NCI-H146 treated with DMSO at 0.1 percent for 48 hours (cell line): ENCODE measurements around the gene ZNF80.
"Not testable (repeated sequence)": the region's sequence is repeated elsewhere in the genome, so short reads cannot be mapped to it uniquely, and the experiment has no call there.

Experiments used
- DNase-seq: peaks from one replicate; lab custom pipeline; 2025; ENCODE audit not compliant: unreplicated experiment; lab: John Stamatoyannopoulos, UW

Gene ZNF80

DNA sequence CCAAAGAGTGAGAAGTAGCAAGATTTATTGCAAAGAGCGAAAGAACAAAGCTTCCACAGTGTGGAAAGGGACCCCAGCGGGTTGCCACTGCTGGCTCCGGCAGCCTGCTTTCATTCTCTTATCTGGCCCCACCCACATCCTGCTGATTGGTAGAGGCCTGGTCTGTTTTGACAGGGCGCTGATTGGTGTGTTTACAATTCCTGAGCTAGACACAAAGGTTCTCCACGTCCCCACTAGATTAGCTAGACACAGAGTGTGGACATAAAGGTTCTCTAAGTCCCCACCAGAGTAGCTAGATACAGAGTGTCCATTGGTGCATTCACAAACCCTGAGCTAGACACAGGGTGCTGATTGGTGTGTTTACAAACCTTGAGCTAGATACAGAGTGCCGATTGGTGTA, at the start of gene ZNF80:
TSS of gene ZNF80 (minus strand) at position 101 of the 400 bp plus-strand sequence. CDS start 504 bp downstream, outside the sequence.
- DNase-seq, result not testable (repeated sequence)

DNA sequence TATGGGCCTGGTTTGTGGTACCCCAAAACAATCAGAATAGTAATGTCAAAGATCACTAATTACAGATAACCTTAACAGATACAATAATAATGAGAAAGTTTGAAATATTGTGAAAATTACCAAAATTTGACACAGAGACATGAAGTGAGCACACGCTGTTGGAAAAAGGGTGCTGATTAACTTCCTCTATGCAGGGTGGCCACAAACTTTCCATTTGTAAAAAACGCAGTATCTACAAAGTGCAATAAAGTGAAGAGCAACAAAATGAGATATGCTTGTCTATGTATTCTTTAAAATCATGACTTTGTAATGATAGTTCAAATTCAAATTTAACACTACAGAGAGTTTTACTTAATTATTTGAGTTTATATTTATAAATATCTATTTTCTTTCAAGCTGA, 48.9 kb upstream of the ZNF80 start:
- DNase-seq, result no peak

DNA sequence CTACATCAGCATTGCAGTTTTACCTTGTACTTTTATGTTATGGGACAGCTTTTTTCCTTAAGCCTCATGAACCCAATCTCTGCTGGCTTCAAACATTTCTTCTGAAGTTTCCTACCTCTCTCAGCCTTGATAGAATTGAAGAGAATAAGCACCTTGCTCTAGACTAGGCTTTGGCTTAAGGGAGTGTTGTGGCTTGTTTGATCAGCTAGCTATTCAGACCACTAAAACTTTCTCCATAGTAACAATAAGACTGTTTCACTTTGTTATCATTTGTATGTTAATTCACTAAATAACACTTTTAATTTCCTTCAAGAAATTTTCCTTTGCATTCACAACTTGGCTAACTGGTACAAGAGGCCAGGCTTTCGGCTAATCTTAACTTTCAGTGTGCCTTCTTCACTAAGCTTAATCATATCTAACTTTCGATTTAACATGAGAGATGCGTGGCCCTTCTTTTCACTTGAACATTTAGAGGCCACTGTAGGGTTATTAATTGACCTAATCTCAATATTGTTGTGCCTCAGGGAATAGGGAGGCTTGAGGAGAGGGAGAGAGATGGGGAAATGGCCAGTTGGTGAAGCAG, 48.4 kb upstream of the ZNF80 start:
- DNase-seq, result no peak

DNA sequence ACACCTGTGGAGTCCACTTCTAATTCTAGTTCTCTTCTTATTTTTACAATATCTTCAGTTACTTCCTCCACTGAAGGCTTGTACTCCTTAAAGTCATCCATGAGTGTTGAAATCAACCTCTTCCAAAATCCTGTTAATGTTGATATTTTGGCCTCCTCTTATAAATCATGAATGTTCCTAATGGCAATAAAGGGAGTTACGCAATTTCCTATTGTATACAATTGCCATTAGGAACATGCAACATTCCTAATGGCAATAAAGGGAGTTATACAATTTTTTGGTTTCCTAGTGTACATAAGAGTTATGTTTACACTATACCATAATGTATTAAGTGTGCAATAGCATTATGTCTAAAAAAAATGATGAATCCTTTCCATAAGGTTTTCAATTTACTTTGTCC, 47.3 kb upstream of the ZNF80 start:
- DNase-seq, result no peak

DNA sequence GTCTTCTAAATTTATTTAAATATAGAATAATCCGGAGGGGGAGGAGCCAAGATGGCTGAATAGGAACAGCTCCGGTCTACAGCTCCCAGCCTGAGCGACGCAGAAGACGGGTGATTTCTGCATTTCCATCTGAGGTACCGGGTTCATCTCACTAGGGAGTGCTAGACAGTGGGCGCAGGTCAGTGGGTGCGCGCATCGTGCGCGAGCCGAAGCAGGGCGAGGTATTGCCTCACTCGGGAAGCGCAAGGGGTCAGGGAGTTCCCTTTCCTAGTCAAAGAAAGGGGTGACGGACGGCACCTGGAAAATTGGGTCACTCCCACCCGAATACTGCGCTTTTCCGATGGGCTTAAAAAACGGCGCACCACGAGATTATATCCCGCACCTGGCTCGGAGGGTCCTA, 39.5 kb upstream of the ZNF80 start:
- DNase-seq, result not testable (repeated sequence)

DNA sequence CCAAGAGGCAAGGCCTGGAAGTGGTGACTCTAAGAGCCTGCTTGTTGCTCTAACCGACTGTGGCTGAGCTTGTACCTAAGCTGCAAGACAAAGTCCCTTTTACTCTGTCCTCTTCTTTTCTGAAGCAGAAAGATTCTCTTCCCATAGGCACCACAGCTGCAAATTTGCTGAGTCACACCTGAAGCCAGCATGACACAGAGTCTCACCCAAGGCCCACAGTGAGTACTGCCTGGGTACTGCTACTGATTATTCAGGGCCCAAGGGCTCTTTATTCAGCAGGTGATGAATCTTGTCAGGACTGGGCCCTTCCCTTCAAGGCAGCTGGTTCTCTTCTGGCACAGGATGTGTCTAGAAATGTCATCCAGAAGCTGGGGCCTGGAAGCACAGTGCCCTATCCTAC, 37.6 kb upstream of the ZNF80 start:
- DNase-seq, result no peak

DNA sequence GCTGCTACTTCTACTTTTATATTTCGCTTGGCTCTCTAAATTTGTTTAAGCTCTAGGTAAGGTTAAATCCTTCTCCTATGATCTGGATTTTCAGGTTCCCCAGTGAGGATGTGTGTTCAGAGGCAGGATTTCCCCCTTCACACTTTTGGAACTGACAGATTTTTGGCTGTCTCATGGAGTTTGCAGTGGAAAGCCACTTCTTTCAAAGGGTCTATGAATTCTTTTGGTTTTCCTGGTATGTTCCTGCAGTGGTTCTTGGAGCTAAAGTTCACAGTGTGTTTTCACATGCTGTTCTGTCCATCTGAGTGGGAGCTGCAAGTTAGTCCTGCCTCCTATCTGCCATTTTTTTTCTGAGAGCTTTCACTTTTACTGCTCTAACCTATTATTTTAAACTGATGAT, 34.9 kb upstream of the ZNF80 start:
- DNase-seq, result no peak

DNA sequence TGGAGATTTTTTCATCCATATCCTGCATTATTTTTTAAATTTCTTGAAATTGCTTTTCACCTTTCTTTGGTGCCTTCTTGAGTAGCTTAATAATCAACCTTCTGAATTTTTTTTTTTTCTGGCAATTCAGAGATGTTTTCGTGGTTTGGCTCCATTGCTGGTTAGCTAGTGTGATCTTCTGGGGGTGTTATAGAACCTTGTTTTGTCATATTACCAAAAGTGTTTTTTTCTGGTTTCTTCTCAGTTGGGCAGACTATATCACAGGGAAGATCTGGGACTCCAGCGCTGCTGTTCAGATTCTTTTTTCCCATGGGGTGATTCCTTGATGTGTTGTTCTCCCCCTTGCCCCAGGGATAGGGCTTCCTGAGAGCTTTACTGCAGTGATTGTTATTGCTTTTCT, 32.6 kb upstream of the ZNF80 start:
- no peak for DNase-seq

DNA sequence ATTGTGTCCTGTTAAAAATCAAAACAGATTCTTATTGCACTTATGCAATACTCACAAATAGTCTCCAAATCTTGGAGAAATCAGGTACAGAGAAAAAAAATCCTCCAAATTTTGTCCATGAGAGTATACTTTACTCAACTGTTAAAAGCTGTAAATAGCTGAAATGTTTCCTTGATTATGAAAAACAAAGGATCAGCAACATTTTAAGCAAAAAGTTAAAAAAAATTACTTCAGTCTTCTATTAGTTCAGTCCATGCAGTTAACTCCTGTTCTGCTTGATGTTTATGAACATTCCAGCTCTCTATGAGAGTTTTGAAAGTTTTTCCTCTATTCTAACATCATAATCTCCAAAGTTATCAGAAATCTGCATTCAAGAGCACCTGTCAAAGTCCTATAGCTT, 22.8 kb upstream of the ZNF80 start:
- no peak for DNase-seq

DNA sequence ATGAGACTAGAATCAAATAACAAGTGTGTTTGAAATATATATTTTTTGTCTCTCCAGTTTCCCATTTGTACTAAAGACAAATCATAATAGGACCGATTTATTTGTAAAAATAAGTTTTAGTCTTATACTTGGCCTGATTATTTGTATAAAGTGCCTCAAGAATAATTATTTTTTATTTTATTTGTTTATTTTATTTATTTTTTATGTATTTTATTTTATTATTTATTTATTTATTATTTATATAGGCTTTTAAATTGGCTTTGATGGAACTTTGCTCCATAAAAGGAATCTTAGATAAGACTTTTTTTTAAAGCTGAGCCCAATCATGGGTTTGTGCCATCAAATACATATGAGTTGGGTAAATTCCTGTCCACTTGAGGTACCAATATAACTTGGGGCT, 22.2 kb upstream of the ZNF80 start:
- DNase-seq, result no peak

DNA sequence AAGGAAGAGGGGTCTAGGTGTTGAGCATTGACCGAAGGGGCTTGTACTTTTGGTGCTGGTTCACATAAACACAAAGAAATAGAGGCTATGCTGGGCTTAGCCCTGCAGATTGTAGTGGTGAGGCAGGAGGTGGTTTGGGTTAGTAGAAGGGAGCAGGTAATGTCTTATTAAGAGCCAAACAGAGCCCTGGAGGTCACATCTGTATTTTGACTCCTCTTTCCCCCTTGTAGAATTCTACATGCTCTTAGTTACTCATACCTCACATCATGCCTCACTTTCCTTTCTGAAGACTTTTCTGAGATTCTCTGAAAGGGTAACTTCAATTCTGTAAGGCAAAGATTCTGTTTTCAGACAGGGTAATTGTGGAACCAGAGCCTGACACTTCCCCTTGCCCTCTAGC, 16.1 kb upstream of the ZNF80 start:
- no peak for DNase-seq

DNA sequence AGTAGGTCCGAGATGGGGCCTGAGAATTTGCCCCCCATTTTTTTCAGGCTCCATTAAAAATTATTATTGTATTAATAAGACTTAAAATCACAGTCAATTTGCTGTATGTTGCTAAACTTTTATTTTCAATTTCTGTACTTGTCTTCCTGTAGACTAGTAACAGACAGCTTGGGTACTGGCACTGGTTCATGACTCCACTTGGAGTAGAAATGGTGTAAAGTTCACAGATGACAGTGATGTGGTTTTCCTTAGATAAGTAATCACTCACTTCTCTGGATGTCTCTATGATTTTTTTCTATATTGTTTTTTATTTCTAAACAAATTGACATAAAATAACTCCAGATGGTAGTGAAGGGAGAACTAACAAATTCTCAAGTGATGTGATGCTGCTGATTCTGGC, 15.6 kb upstream of the ZNF80 start:
- DNase-seq, result no peak

DNA sequence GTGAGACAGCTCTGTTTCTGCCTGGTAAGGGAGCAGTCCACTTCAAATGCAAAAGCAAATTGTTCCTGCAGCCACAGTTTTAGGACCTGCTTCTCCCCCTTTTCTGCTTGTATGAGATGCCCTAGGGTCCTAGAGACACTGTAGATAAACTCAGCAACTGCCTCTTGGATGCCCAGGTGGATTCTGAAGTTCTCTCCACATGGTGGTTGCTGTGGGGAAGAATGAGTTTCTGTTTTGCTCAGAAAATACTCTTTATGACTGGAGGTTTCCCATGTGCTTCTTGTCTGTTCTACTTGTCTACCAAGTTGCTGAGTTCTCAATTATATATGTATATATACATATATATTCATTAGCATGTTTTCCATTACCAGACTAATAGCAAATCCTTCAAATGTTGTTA, 5.6 kb upstream of the ZNF80 start:
- no peak for DNase-seq

DNA sequence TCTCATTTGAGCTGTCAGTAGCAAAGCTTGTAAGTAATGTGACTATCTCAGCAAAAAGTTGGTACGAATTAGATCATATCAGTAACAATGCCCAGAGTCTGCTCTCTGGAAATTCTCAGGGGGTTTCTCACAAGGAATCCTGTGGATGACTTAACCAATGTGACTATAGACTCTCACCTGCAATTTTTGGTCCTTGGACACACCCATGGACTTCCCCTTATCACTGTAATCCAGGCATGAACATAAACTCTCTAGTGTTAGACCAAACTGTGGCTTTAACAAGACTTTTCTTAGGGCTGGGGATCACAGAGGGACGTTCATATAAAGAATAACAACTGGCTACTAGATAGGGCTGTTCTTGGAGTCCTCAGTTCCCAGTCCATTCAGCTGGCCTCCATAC, 3.9 kb upstream of the ZNF80 start:
- no peak for DNase-seq

DNA sequence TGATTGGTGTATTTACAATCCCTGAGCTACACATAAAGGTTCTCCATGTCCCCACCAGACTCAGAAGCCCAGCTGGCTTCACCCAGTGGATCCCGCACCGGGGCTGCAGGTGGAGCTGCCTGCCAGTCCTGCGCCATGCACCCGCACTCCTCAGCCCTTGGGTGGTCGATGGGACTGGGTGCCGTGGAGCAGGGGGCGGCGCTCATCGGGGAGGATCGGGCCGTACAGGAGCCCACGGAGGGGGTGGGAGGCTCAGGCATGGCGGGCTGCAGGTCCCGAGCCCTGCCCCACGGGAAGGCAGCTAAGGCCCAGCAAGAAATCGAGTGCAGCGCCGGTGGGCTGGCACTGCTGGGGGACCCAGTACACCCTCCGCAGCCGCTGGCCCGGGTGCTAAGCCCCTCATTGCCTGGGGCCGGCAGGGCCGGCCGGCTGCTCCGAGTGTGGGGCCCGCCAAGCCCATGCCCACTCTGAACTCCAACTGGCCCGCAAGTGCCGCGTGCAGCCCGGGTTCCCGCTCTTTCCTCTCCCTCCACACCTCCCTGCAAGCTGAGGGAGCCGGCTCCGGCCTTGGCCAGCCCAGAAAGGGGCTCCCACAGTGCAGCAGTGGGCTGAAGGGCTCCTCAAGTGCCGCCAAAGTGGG, 888 bp upstream of the ZNF80 start:
- not testable (repeated sequence) for DNase-seq

DNA sequence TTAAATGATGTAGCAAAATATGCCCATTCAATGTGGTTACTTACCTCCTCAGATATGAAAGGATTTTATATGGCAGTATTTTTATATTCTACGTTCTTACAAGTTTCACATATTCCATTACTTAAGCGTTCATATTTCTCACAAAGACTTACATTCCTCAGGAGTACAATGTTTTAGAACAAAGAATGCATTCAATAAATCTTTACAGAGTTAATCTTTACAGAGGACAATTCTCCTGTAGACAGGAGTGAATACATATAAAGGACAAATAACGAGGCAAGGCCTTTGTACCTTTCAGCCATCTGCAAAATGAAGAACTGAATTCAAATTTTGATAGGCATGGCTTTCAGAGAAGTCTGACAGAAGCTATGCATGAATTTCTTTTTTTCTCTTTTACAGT, 1.9 kb downstream of the ZNF80 start:
- no peak for DNase-seq

DNA sequence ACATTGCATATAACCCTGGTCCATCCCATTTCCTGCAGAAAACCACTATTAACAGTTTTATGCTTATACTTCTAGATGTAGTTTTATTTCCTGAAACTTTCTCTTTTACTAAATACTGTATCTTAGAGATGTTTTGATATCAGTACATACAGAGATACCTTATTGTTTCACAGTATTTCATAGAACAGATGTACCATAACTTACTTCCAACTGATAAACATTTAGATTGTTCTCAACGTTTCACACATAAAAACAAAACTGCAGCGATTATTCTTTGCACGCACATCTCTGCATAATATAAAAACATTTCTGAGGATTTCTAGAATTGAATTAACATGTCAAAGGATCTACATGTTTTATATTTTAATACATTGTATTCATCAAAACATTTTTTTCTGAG, 2.6 kb downstream of the ZNF80 start:
- no peak for DNase-seq

DNA sequence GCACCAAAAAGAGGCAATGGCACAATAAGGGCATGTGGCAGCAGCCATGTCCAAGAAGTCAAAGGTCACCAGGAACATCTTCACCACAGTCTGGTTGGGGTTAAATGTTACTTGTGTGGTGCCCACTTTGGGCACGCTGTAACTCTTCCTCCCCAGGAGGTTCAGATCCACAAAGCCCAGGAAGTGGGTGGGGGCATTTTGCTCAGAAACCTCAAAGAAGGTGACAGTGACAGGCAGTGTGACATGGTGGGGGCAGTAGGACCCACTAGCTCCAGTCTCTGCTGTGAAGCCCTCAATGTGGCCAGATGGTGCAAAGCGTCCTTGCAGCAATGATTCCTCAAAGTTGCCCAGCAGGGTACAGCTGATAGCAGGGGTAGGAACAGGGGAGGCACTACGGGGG, 5.8 kb downstream of the ZNF80 start:
- DNase-seq, result no peak

DNA sequence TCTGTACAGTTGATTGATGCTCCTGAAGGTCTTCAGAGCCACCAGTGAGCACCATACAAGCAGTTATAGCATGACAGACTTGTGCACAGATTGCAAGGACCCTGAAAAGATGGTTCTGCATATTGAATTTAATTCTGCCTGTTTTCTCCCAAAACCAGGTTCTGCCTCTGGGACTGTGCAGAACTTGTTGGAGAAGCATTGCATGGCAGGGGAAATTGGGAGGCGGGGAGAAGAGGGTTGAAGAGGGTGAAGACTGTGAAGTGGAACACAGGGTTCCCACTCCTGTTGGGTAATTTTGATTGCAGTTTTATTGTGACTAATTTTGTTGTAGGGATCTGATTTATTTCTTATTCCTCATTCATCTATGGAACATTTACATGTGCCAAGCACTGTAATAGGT, 10.3 kb downstream of the ZNF80 start:
- DNase-seq, result no peak

DNA sequence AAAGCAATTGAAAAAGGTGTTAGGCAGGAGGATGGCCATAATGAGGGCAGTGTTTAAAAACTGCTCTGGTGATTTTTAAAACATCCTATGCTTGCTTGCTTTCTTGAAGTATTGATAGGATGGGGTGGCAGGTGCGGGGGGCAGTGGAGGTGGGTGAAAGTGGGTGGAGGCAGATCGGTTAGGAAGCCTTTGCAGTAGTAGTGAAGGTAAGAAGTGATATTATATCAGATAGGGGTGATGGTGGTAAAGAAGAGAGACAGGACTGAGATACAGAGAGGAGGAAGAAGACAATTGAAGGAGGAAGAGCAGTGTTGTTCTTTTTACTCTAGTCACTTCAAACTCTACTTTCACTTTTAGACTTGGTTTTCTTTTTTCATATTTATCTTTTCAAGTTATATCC, 11.1 kb downstream of the ZNF80 start:
- no peak for DNase-seq

DNA sequence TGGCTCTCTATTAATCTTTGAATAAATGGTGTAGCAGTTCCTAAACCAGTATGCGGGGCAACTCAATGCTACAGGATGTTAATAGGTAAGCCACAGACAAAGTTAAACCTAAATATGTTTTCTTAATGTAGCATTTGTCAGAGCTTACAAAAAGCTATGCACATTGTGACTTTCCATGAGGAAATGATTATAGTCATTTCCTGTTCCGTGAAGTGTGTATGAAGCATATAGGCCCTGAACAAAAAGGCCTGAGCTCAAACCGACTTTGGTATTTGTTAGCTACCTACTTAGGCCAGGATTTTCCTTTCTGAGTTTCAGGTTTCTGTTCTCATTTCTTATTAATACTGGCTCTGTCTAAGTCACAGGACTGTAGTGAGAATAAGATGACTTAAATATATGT, 14.2 kb downstream of the ZNF80 start:
- DNase-seq, result no peak

DNA sequence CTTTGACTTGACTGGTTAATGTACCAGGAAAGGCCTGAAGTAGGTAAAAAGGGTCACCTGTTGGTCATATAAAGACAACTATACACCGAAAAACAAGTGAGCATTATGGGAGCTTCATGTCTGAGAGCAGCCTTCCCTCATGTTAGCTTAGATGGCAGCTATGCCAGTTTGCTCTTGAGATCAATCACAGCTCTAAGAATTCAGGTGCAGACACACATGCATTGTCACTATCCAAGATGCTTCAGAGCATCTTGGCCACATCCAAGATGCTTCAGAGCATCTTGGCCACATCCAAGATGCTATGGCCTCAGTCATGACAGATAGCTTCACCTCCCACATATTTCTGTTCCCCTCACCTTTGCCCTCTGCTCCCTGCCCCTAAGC, 15.5 kb downstream of the ZNF80 start:
- no peak for DNase-seq

DNA sequence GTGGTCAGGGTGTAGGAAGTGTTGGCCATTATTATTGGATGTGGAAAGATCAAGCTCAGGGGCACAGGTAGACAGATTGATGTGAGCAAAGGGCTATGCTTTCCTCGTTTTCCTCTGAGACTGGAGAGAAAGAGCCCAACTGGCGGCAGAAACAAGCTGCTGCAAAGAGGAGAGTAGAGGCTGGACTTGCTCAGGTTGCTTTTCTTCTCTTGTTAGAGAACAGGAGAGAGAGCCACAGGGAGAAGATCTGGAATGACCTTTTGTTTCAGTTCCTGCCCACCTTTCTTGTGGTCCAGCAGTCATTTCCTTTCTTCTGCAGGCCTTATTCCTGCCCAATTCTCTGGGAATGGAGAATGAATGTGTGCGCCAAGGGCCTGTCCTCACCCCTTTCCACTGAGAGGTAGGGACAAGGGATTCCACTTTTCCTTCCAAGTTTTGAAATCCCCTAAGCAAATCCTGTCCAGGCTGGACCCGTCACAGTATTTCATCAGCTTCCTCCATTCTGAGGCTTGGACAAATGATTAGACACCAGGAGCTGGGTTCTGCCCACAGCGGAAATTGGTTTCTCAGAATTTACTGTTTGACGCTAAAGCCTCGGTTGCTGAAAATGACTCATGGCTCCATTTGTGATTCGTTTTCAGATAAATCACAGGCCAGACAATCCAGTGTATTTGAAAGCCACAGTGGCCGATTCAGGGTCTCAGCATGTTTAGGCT, 16.1 kb downstream of the ZNF80 start:
- no peak for DNase-seq
